HFF-Myc (cell line): ENCODE data around the gene RAB1B.

Source experiments
- DNase-seq: peaks from one replicate; pipeline ENCODE4 v3.0.0-alpha.2; 2011; ENCODE audit warnings: low read depth; ENCODE audit errors: extremely low read depth
- H3K4me3 ChIP-seq: replicated peaks from 2 replicates; pipeline ENCODE4 v1.5.1; 2011; ENCODE audit warnings: low read depth, mild to moderate bottlenecking, control low read depth, low read length
- CTCF ChIP-seq: IDR thresholded peaks from 2 replicates; pipeline ENCODE4 v1.5.1; 2012; ENCODE audit warnings: mild to moderate bottlenecking, low read depth, low read length, control low read depth; ENCODE audit errors: missing control alignments

RAB1B gene

GRCh38 chr11:66292543-66293332 lies 24.3 kb downstream of the RAB1B start:
- no peak for TF ChIP-seq CTCF
- no peak for DNase-seq
- no peak overlapping the region for H3K4me3 ChIP-seq

- no peak for DNase-seq
- no peak overlapping the region for H3K4me3 ChIP-seq
- TF ChIP-seq CTCF = no peak
Measured at GRCh38 chr11:66293352-66293751, 24.9 kb downstream of the RAB1B start.

GRCh38 chr11:66293777-66294625 lies 25.6 kb downstream of the RAB1B start:
- no peak for TF ChIP-seq CTCF
- H3K4me3 ChIP-seq = no peak overlapping the region
- DNase-seq = no peak

GRCh38 chr11:66294626-66295620 lies 26.5 kb downstream of the RAB1B start:
- TF ChIP-seq CTCF = no peak
- no peak for DNase-seq
- no peak overlapping the region for H3K4me3 ChIP-seq

- H3K4me3 ChIP-seq = no peak overlapping the region
- DNase-seq = no peak
- no peak for TF ChIP-seq CTCF
Measured at GRCh38 chr11:66297610-66298009, 29.2 kb downstream of the RAB1B start.

GRCh38 chr11:66299186-66299585 lies 30.7 kb downstream of the RAB1B start:
- no peak for DNase-seq
- TF ChIP-seq CTCF = no peak
- no peak overlapping the region for H3K4me3 ChIP-seq
